H1 (cell line): ENCODE data around the gene PLGRKT. TPM values are rescaled to one million over a fixed set of nuclear protein-coding genes. Genes with fewer than 3 reads are reported as not detected.

ENCODE experiments used
- CHD2 ChIP-seq: IDR thresholded peaks from 2 replicates; pipeline ENCODE4 v1.6.1; 2012; ENCODE audit warnings: low read length, improper control_type of control experiment
- GABPA ChIP-seq: IDR thresholded peaks from 2 replicates; pipeline ENCODE4 v1.6.1; 2011; ENCODE audit warnings: mild to moderate bottlenecking, low read length, moderate library complexity, borderline replicate concordance; ENCODE audit not compliant: insufficient read depth
- HDAC2 ChIP-seq, 2 experiments: fragments of 300-600 bp in 1 of 2; sonication (generic) in 1 of 2; IDR thresholded peaks; 2 replicates each; pipeline ENCODE4 v1.6.1; 2011 to 2012; ENCODE audit warnings: low read depth in 2 of 2, low read length in 2 of 2, mild to moderate bottlenecking in 2 of 2, moderate library complexity in 2 of 2, borderline replicate concordance in 1 of 2, inconsistent platforms in 1 of 2
- RNF2 ChIP-seq: fragments of 200-900, 300-1000 bp; sonication (generic); IDR thresholded peaks from 2 replicates; pipeline ENCODE4 v1.7.1; 2016; ENCODE audit warnings: borderline replicate concordance, low read depth, mild to moderate bottlenecking, antibody characterized with exemption, low read length; ENCODE audit not compliant: poor library complexity, severe bottlenecking; ENCODE audit errors: missing control alignments
- TEAD4 ChIP-seq: IDR thresholded peaks from 2 replicates; pipeline ENCODE4 v1.6.1; 2012; ENCODE audit warnings: low read depth, low read length, inconsistent platforms, mixed read lengths
- polyA plus RNA-seq, 7 experiments: library from polyadenylated mRNA; depleted of rRNA in 3 of 7; stranded (reverse) in 5 of 7; unstranded in 2 of 7; fragments of >200 nt in 5 of 7; fragments of 200-250 nt in 2 of 7; gene quantifications; 1 replicate in 5 of 7; 2 replicates in 1 of 7; 4 replicates in 1 of 7; pipeline versions ENCODE4 v1.2.1 to v1.2.3, GENCODE V29; 2011 to 2013; ENCODE audit warnings: missing spikeins in 2 of 7, mixed read lengths in 2 of 7
- total RNA-seq: library from RNA; stranded (reverse); fragmentation: NEBNext Ultra II Directional; extraction: Animal tissue kit (Norgen Biotek cat#: 25700); gene quantifications from 2 replicates; pipeline ENCODE4 v1.2.1, GENCODE V29; 2021
- TF ChIP-seq, protein P1 (sequence below): IDR thresholded peaks from 2 replicates; pipeline ENCODE4 v1.6.1; 2011; ENCODE audit warnings: low read length, improper control_type of control experiment
- TF ChIP-seq, protein P2 (sequence below): IDR thresholded peaks from 2 replicates; pipeline ENCODE4 v1.6.1; 2012; ENCODE audit warnings: inconsistent platforms

Gene PLGRKT
- total and polyA plus RNA-seq, 2 of the 8 experiments (the other 6 are each of a cell fraction or from before 2014, with no cell fraction given): 5.4 to 15.7 TPM

DNA sequence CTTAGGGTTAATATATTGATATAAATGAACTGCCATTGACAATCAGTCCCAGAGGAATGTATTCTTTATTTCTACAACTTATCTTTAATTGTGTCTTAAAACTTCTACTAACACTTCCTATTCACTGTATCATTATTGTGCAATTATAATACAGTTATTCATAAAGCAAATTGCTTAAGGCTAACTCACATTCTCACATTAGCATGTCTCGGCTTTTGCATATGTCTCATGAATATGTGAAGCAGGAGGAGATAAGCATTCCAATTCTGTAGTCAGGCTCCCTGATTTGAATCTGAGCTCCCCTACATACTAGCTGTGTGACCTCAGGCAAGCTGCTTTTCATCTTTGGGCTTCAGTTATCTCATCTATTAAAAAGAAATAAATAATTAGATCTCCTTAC, 45.4 kb downstream of the PLGRKT start (continued):
- TF ChIP-seq RNF2 (no peak), TEAD4 (no peak), GABPA (no peak), CHD2 (no peak), HDAC2 (IDR thresholded peaks at IDR 0.05; ENCODE audit: borderline replicate concordance in 1 of 2, low read depth in 2 of 2, low read length in 2 of 2) (no peak)
- TF ChIP-seq, protein P1, sequence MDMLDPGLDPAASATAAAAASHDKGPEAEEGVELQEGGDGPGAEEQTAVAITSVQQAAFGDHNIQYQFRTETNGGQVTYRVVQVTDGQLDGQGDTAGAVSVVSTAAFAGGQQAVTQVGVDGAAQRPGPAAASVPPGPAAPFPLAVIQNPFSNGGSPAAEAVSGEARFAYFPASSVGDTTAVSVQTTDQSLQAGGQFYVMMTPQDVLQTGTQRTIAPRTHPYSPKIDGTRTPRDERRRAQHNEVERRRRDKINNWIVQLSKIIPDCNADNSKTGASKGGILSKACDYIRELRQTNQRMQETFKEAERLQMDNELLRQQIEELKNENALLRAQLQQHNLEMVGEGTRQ: no peak
- TF ChIP-seq, protein P2, sequence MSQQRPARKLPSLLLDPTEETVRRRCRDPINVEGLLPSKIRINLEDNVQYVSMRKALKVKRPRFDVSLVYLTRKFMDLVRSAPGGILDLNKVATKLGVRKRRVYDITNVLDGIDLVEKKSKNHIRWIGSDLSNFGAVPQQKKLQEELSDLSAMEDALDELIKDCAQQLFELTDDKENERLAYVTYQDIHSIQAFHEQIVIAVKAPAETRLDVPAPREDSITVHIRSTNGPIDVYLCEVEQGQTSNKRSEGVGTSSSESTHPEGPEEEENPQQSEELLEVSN: no peak
